Astrocyte (in vitro differentiated cells and primary cell): ENCODE results near the gene ZIC3. TPM values are rescaled to one million over a fixed set of nuclear protein-coding genes. Genes with fewer than 3 reads are reported as not detected.
A peak's percentile ranks its signal among the peaks of the same experiment; 100 is the strongest.

Experiments used
- DNase-seq: peaks from one replicate; pipeline ENCODE4 v3.0.0-alpha.2; 2010; ENCODE audit warnings: low read depth
- FAIRE-seq: peaks from 2 replicates; lab custom pipeline; 2011; peaks lifted over from hg19 to GRCh38; lab: Jason Lieb, UNC
- H2AFZ ChIP-seq: 2 replicates; pipeline ENCODE4 v1.6.0; 2012; ENCODE audit warnings: low read depth, low read length, inconsistent platforms
- H3K27ac ChIP-seq: 2 replicates; pipeline ENCODE4 v1.5.1; 2011; ENCODE audit warnings: low read depth, low read length, inconsistent platforms
- H3K27me3 ChIP-seq: 2 replicates; pipeline ENCODE4 v1.6.0; 2011; ENCODE audit warnings: low read length, inconsistent platforms; ENCODE audit not compliant: insufficient read depth
- H3K36me3 ChIP-seq: 2 replicates; pipeline ENCODE4 v1.5.1; 2011; ENCODE audit warnings: low read length, inconsistent platforms; ENCODE audit not compliant: insufficient read depth
- H3K4me1 ChIP-seq: 2 replicates; pipeline ENCODE4 v1.5.1; 2011; ENCODE audit warnings: low read length, inconsistent platforms; ENCODE audit not compliant: insufficient read depth
- H3K4me2 ChIP-seq: 2 replicates; pipeline ENCODE4 v1.6.0; 2012; ENCODE audit warnings: low read length, inconsistent platforms
- H3K4me3 ChIP-seq: 2 replicates; pipeline ENCODE4 v1.5.1; 2011; ENCODE audit warnings: low read depth, mild to moderate bottlenecking, low read length, inconsistent platforms; ENCODE audit not compliant: insufficient read depth
- H3K79me2 ChIP-seq: 2 replicates; pipeline ENCODE4 v1.6.0; 2012; ENCODE audit warnings: mild to moderate bottlenecking, low read length, inconsistent platforms; ENCODE audit not compliant: insufficient read depth
- H3K9ac ChIP-seq: 2 replicates; pipeline ENCODE4 v1.6.0; 2012; ENCODE audit warnings: mild to moderate bottlenecking, low read length, inconsistent platforms
- H3K9me3 ChIP-seq: 2 replicates; pipeline ENCODE4 v1.5.1; 2012; ENCODE audit warnings: low read depth, mild to moderate bottlenecking, low read length, inconsistent platforms; ENCODE audit not compliant: insufficient read depth
- H4K20me1 ChIP-seq: 2 replicates; pipeline ENCODE4 v1.6.0; 2012; ENCODE audit warnings: low read length, inconsistent platforms; ENCODE audit not compliant: insufficient read depth
- H3K27ac Mint-ChIP-seq: one replicate; pipeline ENCODE4 v1.8.0; 2021; ENCODE audit warnings: mild to moderate bottlenecking, mixed read lengths; ENCODE audit not compliant: unreplicated experiment
- H3K27me3 Mint-ChIP-seq: one replicate; pipeline ENCODE4 v1.8.0; 2021; ENCODE audit warnings: low read depth, mixed read lengths; ENCODE audit not compliant: unreplicated experiment
- H3K36me3 Mint-ChIP-seq: one replicate; pipeline ENCODE4 v1.8.0; 2021; ENCODE audit warnings: low read depth, mixed read lengths; ENCODE audit not compliant: unreplicated experiment
- H3K4me1 Mint-ChIP-seq: one replicate; pipeline ENCODE4 v1.8.0; 2021; ENCODE audit warnings: low read depth, mixed read lengths; ENCODE audit not compliant: unreplicated experiment
- H3K4me3 Mint-ChIP-seq: one replicate; pipeline ENCODE4 v1.8.0; 2021; ENCODE audit warnings: mild to moderate bottlenecking, moderate library complexity, mixed read lengths; ENCODE audit not compliant: unreplicated experiment
- H3K9me3 Mint-ChIP-seq: one replicate; pipeline ENCODE4 v1.8.0; 2021; ENCODE audit warnings: mild to moderate bottlenecking, mixed read lengths; ENCODE audit not compliant: unreplicated experiment
- EZH2 ChIP-seq: IDR thresholded peaks from 2 replicates; pipeline ENCODE4 v1.6.1; 2012; ENCODE audit warnings: mild to moderate bottlenecking, low read length, inconsistent platforms; ENCODE audit not compliant: insufficient read depth
- total RNA-seq: library from RNA; stranded (reverse); gene quantifications from 2 replicates; pipeline ENCODE4 v1.2.1, GENCODE V29; 2021
- TF ChIP-seq, protein P1 (sequence below): IDR thresholded peaks from 2 replicates; pipeline ENCODE4 v1.5.1; 2011; ENCODE audit warnings: low read depth, mild to moderate bottlenecking, inconsistent platforms, low read length, moderate library complexity; ENCODE audit not compliant: insufficient read depth

ZIC3 gene
- total RNA-seq, 1 donor from 2014 or later = 0.36 TPM

DNA sequence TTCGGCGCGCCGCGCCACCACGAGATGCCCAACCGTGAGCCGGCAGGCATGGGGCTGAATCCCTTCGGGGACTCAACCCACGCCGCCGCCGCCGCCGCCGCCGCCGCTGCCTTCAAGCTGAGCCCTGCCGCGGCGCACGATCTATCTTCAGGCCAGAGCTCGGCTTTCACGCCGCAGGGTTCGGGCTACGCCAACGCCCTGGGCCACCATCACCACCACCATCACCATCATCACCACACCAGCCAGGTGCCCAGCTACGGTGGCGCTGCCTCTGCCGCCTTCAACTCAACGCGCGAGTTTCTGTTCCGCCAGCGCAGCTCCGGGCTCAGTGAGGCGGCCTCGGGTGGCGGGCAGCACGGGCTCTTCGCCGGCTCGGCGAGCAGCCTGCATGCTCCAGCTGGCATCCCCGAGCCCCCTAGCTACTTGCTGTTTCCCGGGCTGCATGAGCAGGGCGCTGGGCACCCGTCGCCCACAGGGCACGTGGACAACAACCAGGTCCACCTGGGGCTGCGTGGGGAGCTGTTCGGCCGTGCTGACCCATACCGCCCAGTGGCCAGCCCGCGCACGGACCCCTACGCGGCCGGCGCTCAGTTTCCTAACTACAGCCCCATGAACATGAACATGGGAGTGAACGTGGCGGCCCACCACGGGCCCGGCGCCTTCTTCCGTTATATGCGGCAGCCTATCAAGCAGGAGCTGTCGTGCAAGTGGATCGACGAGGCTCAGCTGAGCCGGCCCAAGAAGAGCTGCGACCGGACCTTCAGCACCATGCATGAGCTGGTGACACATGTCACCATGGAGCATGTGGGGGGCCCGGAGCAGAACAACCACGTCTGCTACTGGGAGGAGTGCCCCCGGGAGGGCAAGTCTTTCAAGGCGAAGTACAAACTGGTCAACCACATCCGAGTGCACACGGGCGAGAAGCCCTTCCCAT lies 1.1 kb downstream of the ZIC3 start:
- Mint-ChIP-seq H3K4me3 (peak overlapping the region; percentile 68), H3K27me3 (peaks cover 38% of the 10 kb centered on the region), H3K4me1 (no peaks in the 10 kb centered on the region), H3K9me3 (peaks cover 4% of the 10 kb centered on the region), H3K36me3 (no peaks in the 10 kb centered on the region), H3K27ac (no peak overlapping the region)
- FAIRE-seq = no peak
- peak overlapping the region; percentile 23 for H3K9ac ChIP-seq
- no peak overlapping the region for H3K27ac ChIP-seq
- TF ChIP-seq, protein P1, sequence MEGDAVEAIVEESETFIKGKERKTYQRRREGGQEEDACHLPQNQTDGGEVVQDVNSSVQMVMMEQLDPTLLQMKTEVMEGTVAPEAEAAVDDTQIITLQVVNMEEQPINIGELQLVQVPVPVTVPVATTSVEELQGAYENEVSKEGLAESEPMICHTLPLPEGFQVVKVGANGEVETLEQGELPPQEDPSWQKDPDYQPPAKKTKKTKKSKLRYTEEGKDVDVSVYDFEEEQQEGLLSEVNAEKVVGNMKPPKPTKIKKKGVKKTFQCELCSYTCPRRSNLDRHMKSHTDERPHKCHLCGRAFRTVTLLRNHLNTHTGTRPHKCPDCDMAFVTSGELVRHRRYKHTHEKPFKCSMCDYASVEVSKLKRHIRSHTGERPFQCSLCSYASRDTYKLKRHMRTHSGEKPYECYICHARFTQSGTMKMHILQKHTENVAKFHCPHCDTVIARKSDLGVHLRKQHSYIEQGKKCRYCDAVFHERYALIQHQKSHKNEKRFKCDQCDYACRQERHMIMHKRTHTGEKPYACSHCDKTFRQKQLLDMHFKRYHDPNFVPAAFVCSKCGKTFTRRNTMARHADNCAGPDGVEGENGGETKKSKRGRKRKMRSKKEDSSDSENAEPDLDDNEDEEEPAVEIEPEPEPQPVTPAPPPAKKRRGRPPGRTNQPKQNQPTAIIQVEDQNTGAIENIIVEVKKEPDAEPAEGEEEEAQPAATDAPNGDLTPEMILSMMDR = no peak
- TF ChIP-seq EZH2 = peak; percentile 58
- H3K79me2 ChIP-seq = no peaks in the 10 kb centered on the region
- peak overlapping the region; percentile 5 for H3K4me3 ChIP-seq
- DNase-seq = no peak
- no peaks in the 10 kb centered on the region for H4K20me1 ChIP-seq
- H3K4me2 ChIP-seq = peak overlapping the region; percentile 80
- peak overlapping the region; percentile 26 for H2AFZ ChIP-seq
- no peaks in the 10 kb centered on the region for H3K4me1 ChIP-seq
- no peaks in the 10 kb centered on the region for H3K9me3 ChIP-seq
- H3K36me3 ChIP-seq = no peaks in the 10 kb centered on the region
- H3K27me3 ChIP-seq = peaks cover 31% of the 10 kb centered on the region

DNA sequence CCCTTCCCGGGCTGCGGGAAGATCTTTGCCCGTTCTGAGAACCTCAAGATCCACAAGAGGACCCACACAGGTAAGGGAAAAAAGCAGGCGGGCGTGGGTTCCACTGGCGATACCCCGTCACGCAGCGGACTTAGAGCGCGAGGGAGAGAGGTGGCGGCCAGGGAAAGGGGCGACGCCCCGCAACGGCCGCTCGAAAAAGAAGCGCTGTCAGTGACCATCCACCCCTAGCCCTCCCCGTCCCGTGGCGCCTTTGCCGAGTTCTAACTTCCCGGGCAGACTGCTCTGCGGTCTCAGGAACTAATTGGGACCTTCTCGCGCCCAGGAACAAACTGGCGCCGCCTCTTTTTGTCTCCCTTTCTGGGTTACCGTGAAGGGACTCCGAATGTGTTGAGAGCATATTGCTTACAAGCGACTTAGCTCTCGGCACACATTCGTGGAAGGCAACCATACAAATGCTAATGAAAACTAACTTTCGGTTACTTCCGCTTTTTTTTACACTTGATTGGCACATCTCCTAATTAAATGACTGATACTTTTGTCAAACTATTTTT lies 1.8 kb downstream of the ZIC3 start:
- no peak overlapping the region for H2AFZ ChIP-seq
- no peaks in the 10 kb centered on the region for H3K79me2 ChIP-seq
- H3K9me3 ChIP-seq = no peaks in the 10 kb centered on the region
- FAIRE-seq (no peak), DNase-seq (no peak)
- H3K9me3 Mint-ChIP-seq = peaks cover 4% of the 10 kb centered on the region
- no peaks in the 10 kb centered on the region for H3K36me3 ChIP-seq
- peaks cover 31% of the 10 kb centered on the region for H3K27me3 Mint-ChIP-seq
- peak overlapping the region; percentile 23 for H3K9ac ChIP-seq
- TF ChIP-seq, protein P1 = no peak
- no peak for TF ChIP-seq EZH2
- H3K36me3 Mint-ChIP-seq = no peaks in the 10 kb centered on the region
- peak overlapping the region; percentile 5 for H3K4me3 ChIP-seq
- peaks cover 27% of the 10 kb centered on the region for H3K27me3 ChIP-seq
- H3K4me3 Mint-ChIP-seq = peak overlapping the region; percentile 68
- H4K20me1 ChIP-seq = no peaks in the 10 kb centered on the region
- no peak overlapping the region for H3K27ac ChIP-seq
- no peaks in the 10 kb centered on the region for H3K4me1 Mint-ChIP-seq
- peak overlapping the region; percentile 80 for H3K4me2 ChIP-seq
- no peaks in the 10 kb centered on the region for H3K4me1 ChIP-seq
- no peak overlapping the region for H3K27ac Mint-ChIP-seq
